ENCODE measurements around the gene ELOVL5.

Gene ELOVL5

GRCh38 chr6:53363341-53364079, 14.8 kb upstream of the ELOVL5 start:
- Histone ChIP-seq H3K9me2 (replicated peaks; ENCODE audit: insufficient read depth, low read length) (no peaks in the 10 kb centered on the region), H2AFZ (ENCODE audit: low read depth, low read length, severe bottlenecking) (no peak overlapping the region), H3K27ac (ENCODE audit: low read depth, low read length) (no peak overlapping the region), H3K36me3 (ENCODE audit: low read length) (no peaks in the 10 kb centered on the region), H3K4me2 (ENCODE audit: low read depth, low read length, poor library complexity, severe bottlenecking) (no peak overlapping the region), H3K4me3 (ENCODE audit: insufficient read depth, low read length, poor library complexity, severe bottlenecking) (no peak overlapping the region), H3K9me3 (ENCODE audit: insufficient read depth, low read length) (no peaks in the 10 kb centered on the region), H3F3A (ENCODE audit: insufficient read depth) (peaks cover 12% of the 10 kb centered on the region), H3K27me3 (ENCODE audit: low read length) (no peaks in the 10 kb centered on the region), H4K20me1 (ENCODE audit: low read depth, low read length) (no peaks in the 10 kb centered on the region), H3K9ac (ENCODE audit: low read length) (no peak overlapping the region), H3K79me2 (ENCODE audit: insufficient read depth, low read length) (no peaks in the 10 kb centered on the region)
- TF ChIP-seq EZH2phosphoT487 (conservative IDR thresholded peaks at IDR 0.05; ENCODE audit: low read length), result no peak

- no peak overlapping the region for H3K9ac ChIP-seq (ENCODE audit: low read length)
- H3K36me3 ChIP-seq (ENCODE audit: low read length), result no peaks in the 10 kb centered on the region
- H3K9me2 ChIP-seq (replicated peaks; ENCODE audit: insufficient read depth, low read length), result no peaks in the 10 kb centered on the region
- H2AFZ ChIP-seq (ENCODE audit: low read depth, low read length, severe bottlenecking), result no peak overlapping the region
- H3K79me2 ChIP-seq (ENCODE audit: insufficient read depth, low read length), result no peaks in the 10 kb centered on the region
- TF ChIP-seq EZH2phosphoT487 (conservative IDR thresholded peaks at IDR 0.05; ENCODE audit: low read length), result no peak
- TF ChIP-seq, protein P1, sequence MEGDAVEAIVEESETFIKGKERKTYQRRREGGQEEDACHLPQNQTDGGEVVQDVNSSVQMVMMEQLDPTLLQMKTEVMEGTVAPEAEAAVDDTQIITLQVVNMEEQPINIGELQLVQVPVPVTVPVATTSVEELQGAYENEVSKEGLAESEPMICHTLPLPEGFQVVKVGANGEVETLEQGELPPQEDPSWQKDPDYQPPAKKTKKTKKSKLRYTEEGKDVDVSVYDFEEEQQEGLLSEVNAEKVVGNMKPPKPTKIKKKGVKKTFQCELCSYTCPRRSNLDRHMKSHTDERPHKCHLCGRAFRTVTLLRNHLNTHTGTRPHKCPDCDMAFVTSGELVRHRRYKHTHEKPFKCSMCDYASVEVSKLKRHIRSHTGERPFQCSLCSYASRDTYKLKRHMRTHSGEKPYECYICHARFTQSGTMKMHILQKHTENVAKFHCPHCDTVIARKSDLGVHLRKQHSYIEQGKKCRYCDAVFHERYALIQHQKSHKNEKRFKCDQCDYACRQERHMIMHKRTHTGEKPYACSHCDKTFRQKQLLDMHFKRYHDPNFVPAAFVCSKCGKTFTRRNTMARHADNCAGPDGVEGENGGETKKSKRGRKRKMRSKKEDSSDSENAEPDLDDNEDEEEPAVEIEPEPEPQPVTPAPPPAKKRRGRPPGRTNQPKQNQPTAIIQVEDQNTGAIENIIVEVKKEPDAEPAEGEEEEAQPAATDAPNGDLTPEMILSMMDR (IDR thresholded peaks at IDR 0.05; ENCODE audit: insufficient read depth, low read length, poor library complexity, severe bottlenecking), result no peak
- peaks cover 24% of the 10 kb centered on the region for H3F3A ChIP-seq (ENCODE audit: insufficient read depth)
- no peak overlapping the region for H3K4me2 ChIP-seq (ENCODE audit: low read depth, low read length, poor library complexity, severe bottlenecking)
- H3K4me3 ChIP-seq (ENCODE audit: insufficient read depth, low read length, poor library complexity, severe bottlenecking), result no peak overlapping the region
- no peak overlapping the region for H3K27ac ChIP-seq (ENCODE audit: low read depth, low read length)
- no peaks in the 10 kb centered on the region for H3K27me3 ChIP-seq (ENCODE audit: low read length)
- H3K9me3 ChIP-seq (ENCODE audit: insufficient read depth, low read length), result no peaks in the 10 kb centered on the region
- no peaks in the 10 kb centered on the region for H4K20me1 ChIP-seq (ENCODE audit: low read depth, low read length)
Measured at GRCh38 chr6:53361549-53362031, 12.8 kb upstream of the ELOVL5 start.

GRCh38 chr6:53360093-53360912, 11.6 kb upstream of the ELOVL5 start:
- H4K20me1 ChIP-seq (ENCODE audit: low read depth, low read length), result no peaks in the 10 kb centered on the region
- peaks cover 31% of the 10 kb centered on the region for H3F3A ChIP-seq (ENCODE audit: insufficient read depth)
- H3K27me3 ChIP-seq (ENCODE audit: low read length), result no peaks in the 10 kb centered on the region
- H3K27ac ChIP-seq (ENCODE audit: low read depth, low read length), result peak overlapping the region; percentile 74
- no peak overlapping the region for H2AFZ ChIP-seq (ENCODE audit: low read depth, low read length, severe bottlenecking)
- no peaks in the 10 kb centered on the region for H3K9me3 ChIP-seq (ENCODE audit: insufficient read depth, low read length)
- peak overlapping the region; percentile 87 for H3K4me2 ChIP-seq (ENCODE audit: low read depth, low read length, poor library complexity, severe bottlenecking)
- no peaks in the 10 kb centered on the region for H3K36me3 ChIP-seq (ENCODE audit: low read length)
- H3K9me2 ChIP-seq (replicated peaks; ENCODE audit: insufficient read depth, low read length), result no peaks in the 10 kb centered on the region
- TF ChIP-seq, protein P1 (IDR thresholded peaks at IDR 0.05; ENCODE audit: insufficient read depth, low read length, poor library complexity, severe bottlenecking), result no peak
- TF ChIP-seq EZH2phosphoT487 (conservative IDR thresholded peaks at IDR 0.05; ENCODE audit: low read length), result no peak
- H3K9ac ChIP-seq (ENCODE audit: low read length), result peak overlapping the region; percentile 83
- no peaks in the 10 kb centered on the region for H3K79me2 ChIP-seq (ENCODE audit: insufficient read depth, low read length)
- peak overlapping the region; percentile 75 for H3K4me3 ChIP-seq (ENCODE audit: insufficient read depth, low read length, poor library complexity, severe bottlenecking)

GRCh38 chr6:53359843-53360092, 11.0 kb upstream of the ELOVL5 start:
- Histone ChIP-seq H3K9ac (ENCODE audit: low read length) (peak overlapping the region; percentile 83), H3K4me3 (ENCODE audit: insufficient read depth, low read length, poor library complexity, severe bottlenecking) (peak overlapping the region; percentile 75), H3F3A (ENCODE audit: insufficient read depth) (peaks cover 33% of the 10 kb centered on the region), H3K27me3 (ENCODE audit: low read length) (no peaks in the 10 kb centered on the region), H3K9me2 (replicated peaks; ENCODE audit: insufficient read depth, low read length) (no peaks in the 10 kb centered on the region), H3K27ac (ENCODE audit: low read depth, low read length) (peak overlapping the region; percentile 74), H3K36me3 (ENCODE audit: low read length) (no peaks in the 10 kb centered on the region), H3K79me2 (ENCODE audit: insufficient read depth, low read length) (no peaks in the 10 kb centered on the region), H3K9me3 (ENCODE audit: insufficient read depth, low read length) (no peaks in the 10 kb centered on the region), H4K20me1 (ENCODE audit: low read depth, low read length) (no peaks in the 10 kb centered on the region), H3K4me2 (ENCODE audit: low read depth, low read length, poor library complexity, severe bottlenecking) (peak overlapping the region; percentile 87), H2AFZ (ENCODE audit: low read depth, low read length, severe bottlenecking) (peak overlapping the region; percentile 76)
- TF ChIP-seq, protein P1 (IDR thresholded peaks at IDR 0.05; ENCODE audit: insufficient read depth, low read length, poor library complexity, severe bottlenecking), result no peak
- TF ChIP-seq EZH2phosphoT487 (conservative IDR thresholded peaks at IDR 0.05; ENCODE audit: low read length), result no peak

Data from SU-DHL-6 (cell line).